Measurements from ENCODE around the gene CTSA. TPM values are rescaled to one million over a fixed set of nuclear protein-coding genes. Genes with fewer than 3 reads are reported as not detected.

CTSA gene
- total and polyA plus RNA-seq, 2 experiments from 2014 or later = 176 to 321 TPM

- no peaks in the 10 kb centered on the region for H3K27me3 ChIP-seq (replicated peaks; ENCODE audit: insufficient read depth)
- in situ Hi-C loops (cut with MboI) = no loop called here
- no peak for DNase-seq
- peaks cover 20% of the 10 kb centered on the region; the same call in 1 of the 2 replicates for H3K36me3 ChIP-seq (ENCODE audit: low read depth)
- no peaks in the 10 kb centered on the region for H3K9me3 ChIP-seq (ENCODE audit: low read depth)
- no peak overlapping the region for H3K4me3 ChIP-seq
- no peaks in the 10 kb centered on the region for H3K79me2 ChIP-seq (ENCODE audit: insufficient read depth)
- WGBS, 2 experiments (ENCODE audit: low coverage in 1 of 2, low lambda C conversion rate in 2 of 2, missing lambda C conversion rate in 2 of 2) = 88 to 90% methylated on average over 19 of the region's 19 CpGs
- no peak for TF ChIP-seq EZH2 (IDR thresholded peaks at IDR 0.05; ENCODE audit: insufficient read depth, poor library complexity, severe bottlenecking)
- no peak for TF ChIP-seq EZH2phosphoT487 (IDR thresholded peaks at IDR 0.05; ENCODE audit: insufficient read depth, low read depth)
- peak overlapping the region; percentile 56 for H3K27ac ChIP-seq
- H3K9me2 ChIP-seq (ENCODE audit: insufficient read depth) = no peaks in the 10 kb centered on the region
- H3F3A ChIP-seq (ENCODE audit: insufficient read depth) = peaks cover 27% of the 10 kb centered on the region; the same call in 1 of the 2 replicates
- H3K9ac ChIP-seq = peak overlapping the region; percentile 42; the same call in 1 of the 2 replicates
- H2AFZ ChIP-seq = no peak overlapping the region
- H4K20me1 ChIP-seq (ENCODE audit: insufficient read depth) = no peaks in the 10 kb centered on the region
- no peak overlapping the region for H3K4me2 ChIP-seq (ENCODE audit: unreplicated experiment)
- H3K4me1 ChIP-seq (ENCODE audit: insufficient read depth) = peaks cover 13% of the 10 kb centered on the region; the same call in 1 of the 2 replicates
Observed at GRCh38 chr20:45944965-45945677, 54.0 kb downstream of the CTSA start.

- Histone ChIP-seq H3K9ac (0 out of 2 replicates have a peak overlapping the region, but pooled peaks have one; percentile 60), H3K9me2 (ENCODE audit: insufficient read depth) (no peaks in the 10 kb centered on the region), H3K27me3 (replicated peaks; ENCODE audit: insufficient read depth) (no peaks in the 10 kb centered on the region), H4K20me1 (ENCODE audit: insufficient read depth) (no peaks in the 10 kb centered on the region), H3K4me2 (ENCODE audit: unreplicated experiment) (no peak overlapping the region), H3K79me2 (ENCODE audit: insufficient read depth) (no peaks in the 10 kb centered on the region), H3K4me3 (no peak overlapping the region), H3F3A (ENCODE audit: insufficient read depth) (peaks cover 27% of the 10 kb centered on the region; the same call in 1 of the 2 replicates), H2AFZ (no peak overlapping the region), H3K36me3 (ENCODE audit: low read depth) (peaks cover 20% of the 10 kb centered on the region; the same call in 1 of the 2 replicates), H3K4me1 (ENCODE audit: insufficient read depth) (peaks cover 13% of the 10 kb centered on the region; the same call in 1 of the 2 replicates), H3K27ac (no peak overlapping the region), H3K9me3 (ENCODE audit: low read depth) (no peaks in the 10 kb centered on the region)
- WGBS, 2 experiments (ENCODE audit: low coverage in 1 of 2, low lambda C conversion rate in 2 of 2, missing lambda C conversion rate in 2 of 2) = 80 to 85% methylated on average over 12 to 13 of the region's 13 CpGs
- DNase-seq = peak; percentile 51
- in situ Hi-C loops (cut with MboI) = no loop called here
- TF ChIP-seq EZH2 (IDR thresholded peaks at IDR 0.05; ENCODE audit: insufficient read depth, poor library complexity, severe bottlenecking) = no peak
- no peak for TF ChIP-seq EZH2phosphoT487 (IDR thresholded peaks at IDR 0.05; ENCODE audit: insufficient read depth, low read depth)
Observed at GRCh38 chr20:45945678-45946148, 54.6 kb downstream of the CTSA start.

- peaks cover 15% of the 10 kb centered on the region; the same call in 1 of the 2 replicates for H3K36me3 ChIP-seq (ENCODE audit: low read depth)
- H3K9me3 ChIP-seq (ENCODE audit: low read depth) = no peaks in the 10 kb centered on the region
- no peaks in the 10 kb centered on the region for H3K9me2 ChIP-seq (ENCODE audit: insufficient read depth)
- H3K27me3 ChIP-seq (replicated peaks; ENCODE audit: insufficient read depth) = no peaks in the 10 kb centered on the region
- no peak overlapping the region for H2AFZ ChIP-seq
- no peaks in the 10 kb centered on the region for H4K20me1 ChIP-seq (ENCODE audit: insufficient read depth)
- peak overlapping the region; percentile 61 for H3K27ac ChIP-seq
- DNase-seq = peak; percentile 82
- no peak for TF ChIP-seq EZH2phosphoT487 (IDR thresholded peaks at IDR 0.05; ENCODE audit: insufficient read depth, low read depth)
- no peak for TF ChIP-seq EZH2 (IDR thresholded peaks at IDR 0.05; ENCODE audit: insufficient read depth, poor library complexity, severe bottlenecking)
- in situ Hi-C loops (cut with MboI) = no loop called here
- no peak overlapping the region for H3K4me3 ChIP-seq
- H3F3A ChIP-seq (ENCODE audit: insufficient read depth) = peaks cover 27% of the 10 kb centered on the region; the same call in 1 of the 2 replicates
- H3K4me2 ChIP-seq (ENCODE audit: unreplicated experiment) = no peak overlapping the region
- H3K9ac ChIP-seq = peak overlapping the region; percentile 60
- no peaks in the 10 kb centered on the region for H3K79me2 ChIP-seq (ENCODE audit: insufficient read depth)
- peaks cover 13% of the 10 kb centered on the region; the same call in 1 of the 2 replicates for H3K4me1 ChIP-seq (ENCODE audit: insufficient read depth)
- 71 to 81% methylated on average over 20 of the region's 20 CpGs for WGBS, 2 experiments (ENCODE audit: low coverage in 1 of 2, low lambda C conversion rate in 2 of 2, missing lambda C conversion rate in 2 of 2)
Observed at GRCh38 chr20:45946149-45946970, 55.2 kb downstream of the CTSA start.

Data from GM23248 (cell line).